Right cardiac atrium (tissue), 5 donors: Measurements from ENCODE around the gene NCAM1. TPM values are rescaled to one million over a fixed set of nuclear protein-coding genes. Genes with fewer than 3 reads are reported as not detected.

ENCODE experiments used
- ATAC-seq, 2 donors: fragments of 200-7000 bp; cut with Tn5 transposase; one replicate each; pipeline versions ENCODE4 v1.8.0 to v1.9.1; 2020; ENCODE audit warnings: moderate library complexity in 2 of 2, mild to moderate bottlenecking in 1 of 2
- DNase-seq, 3 donors: peaks; one replicate each; pipeline ENCODE4 v3.0.0-alpha.2; 2020
- H3K27ac ChIP-seq: one replicate; pipeline ENCODE4 v1.5.1; 2013; ENCODE audit warnings: mild to moderate bottlenecking, low read length, control low read depth, moderate library complexity
- H3K27me3 ChIP-seq: one replicate; pipeline ENCODE4 v1.6.1; 2013; ENCODE audit not compliant: control insufficient read depth, insufficient read depth
- H3K4me1 ChIP-seq: one replicate; pipeline ENCODE4 v1.6.1; 2013; ENCODE audit warnings: low read length; ENCODE audit not compliant: control insufficient read depth, insufficient read depth
- H3K4me3 ChIP-seq: one replicate; pipeline ENCODE4 v1.5.1; 2013; ENCODE audit warnings: low read length, control low read depth
- H3K9me3 ChIP-seq: one replicate; pipeline ENCODE4 v1.6.1; 2013; ENCODE audit warnings: low read length; ENCODE audit not compliant: control insufficient read depth
- WGBS: extraction: QIAGEN DNeasy Blood & Tissue Kit; methylation state at CpG from one replicate; pipeline ENCODE4 v1.1.7; 2013; 5-methylcytosine and 5-hydroxymethylcytosine counted together
- intact Hi-C, 4 donors: fragments of 100-400 bp; cut with DNase I; formaldehyde crosslinking; loops; one replicate each; pipeline versions ENCODE4 v1.11.0 to v1.14.0; 2022 to 2023
- polyA plus RNA-seq: library from polyadenylated mRNA; stranded (reverse); fragments of 200-250 nt; gene quantifications from one replicate; pipeline ENCODE4 v1.2.3, GENCODE V29; 2013
- total RNA-seq, 4 donors: library from RNA; stranded (reverse); fragmentation: NEBNext Ultra II Directional; extraction: Animal tissue kit (Norgen Biotek cat#: 25700); gene quantifications; one replicate each; pipeline ENCODE4 v1.2.1, GENCODE V29; 2021
- donor health status: healthy with polysubstance abuse.
- donor health status: DM: no; HTN: yes; CAD: no.
- donor health status: DM: no; HTN: no; CAD: no.
- donor health status: DM: no; HTN: yes; CAD: no; lungs with severe emphysema.
- donor health status: DM: yes; HTN: yes; CAD: no.

NCAM1 gene
- total and polyA plus RNA-seq, 5 donors = 87.9 to 303 (median 222) TPM

DNA sequence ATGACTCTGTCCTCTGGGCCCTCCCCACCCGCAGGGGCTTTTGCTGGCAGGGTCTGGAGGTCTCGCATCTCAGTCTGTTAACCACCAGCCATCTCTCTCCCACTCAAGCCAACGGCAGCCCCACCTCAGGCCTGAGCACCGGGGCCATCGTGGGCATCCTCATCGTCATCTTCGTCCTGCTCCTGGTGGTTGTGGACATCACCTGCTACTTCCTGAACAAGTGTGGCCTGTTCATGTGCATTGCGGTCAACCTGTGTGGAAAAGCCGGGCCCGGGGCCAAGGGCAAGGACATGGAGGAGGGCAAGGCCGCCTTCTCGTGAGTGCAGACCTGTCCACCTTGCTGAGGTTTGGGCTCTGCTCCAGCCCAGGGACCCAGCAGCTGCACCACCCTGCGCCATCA lies 308.9 kb downstream of the NCAM1 start:
- intact Hi-C loops = no loop called here
- Histone ChIP-seq H3K9me3 (no peaks in the 10 kb centered on the region), H3K27ac (no peak overlapping the region), H3K4me1 (no peaks in the 10 kb centered on the region), H3K27me3 (no peaks in the 10 kb centered on the region), H3K4me3 (no peak overlapping the region)
- ATAC-seq = no peak
- WGBS = 95% methylated on average over 13 of the region's 13 CpGs
- DNase-seq = no peak

DNA sequence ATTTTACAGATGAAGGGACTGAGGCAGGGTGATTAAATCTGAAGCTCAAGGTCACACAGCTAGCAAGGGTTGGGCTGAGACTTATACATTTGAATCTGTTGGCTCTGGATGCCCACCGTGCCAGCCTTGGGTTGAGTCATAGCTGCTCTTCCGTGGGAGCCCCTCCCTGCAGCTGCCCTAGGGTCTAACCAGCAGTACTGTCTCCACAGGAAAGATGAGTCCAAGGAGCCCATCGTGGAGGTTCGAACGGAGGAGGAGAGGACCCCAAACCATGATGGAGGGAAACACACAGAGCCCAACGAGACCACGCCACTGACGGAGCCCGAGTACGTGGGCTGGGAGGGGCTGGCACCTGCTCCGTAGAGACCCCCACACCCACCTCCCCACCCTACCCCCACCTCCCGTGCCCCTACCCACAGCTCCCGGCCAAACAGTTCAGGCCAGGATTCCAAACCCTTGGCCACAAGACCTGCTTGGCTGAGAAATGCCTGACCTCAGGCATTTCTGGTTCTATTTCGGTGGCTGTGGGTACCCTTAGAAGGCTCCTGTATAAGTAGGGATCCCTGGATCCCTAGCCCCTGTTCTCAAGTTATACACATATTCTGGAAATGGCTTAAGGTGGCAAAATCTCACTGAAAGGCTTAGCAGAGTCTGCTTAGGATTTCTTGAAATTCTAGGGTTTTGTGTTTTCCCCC lies 310.5 kb downstream of the NCAM1 start:
- Histone ChIP-seq H3K27ac (no peak overlapping the region), H3K9me3 (no peaks in the 10 kb centered on the region), H3K4me1 (no peaks in the 10 kb centered on the region), H3K27me3 (no peaks in the 10 kb centered on the region), H3K4me3 (no peak overlapping the region)
- ATAC-seq (no peak), DNase-seq (no peak)
- WGBS = 91% methylated on average over 14 of the region's 14 CpGs
- intact Hi-C loops = no loop called here

DNA sequence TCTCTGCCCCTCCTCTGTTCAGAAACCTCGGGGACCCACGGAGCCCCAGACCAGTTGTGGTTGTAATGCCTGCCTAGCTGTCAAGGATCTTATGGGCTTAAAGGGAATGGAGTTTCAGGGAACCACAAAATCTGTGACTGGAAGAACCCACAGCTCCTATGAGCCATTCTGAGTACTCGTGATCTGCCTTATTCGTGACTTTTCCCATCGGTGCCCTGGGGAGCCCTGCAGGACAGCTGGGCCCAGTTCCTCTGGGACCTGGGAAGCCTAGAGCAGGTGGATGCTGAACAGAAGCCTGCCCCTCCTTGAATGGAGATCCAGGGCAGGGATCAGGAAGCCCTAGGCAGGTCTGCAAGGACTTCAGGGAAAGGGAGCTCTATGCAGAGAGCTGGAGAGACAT lies 311.1 kb downstream of the NCAM1 start:
- 70% methylated on average over 5 of the region's 5 CpGs for WGBS
- intact Hi-C loops = no loop called here
- H3K4me3 ChIP-seq = no peak overlapping the region

DNA sequence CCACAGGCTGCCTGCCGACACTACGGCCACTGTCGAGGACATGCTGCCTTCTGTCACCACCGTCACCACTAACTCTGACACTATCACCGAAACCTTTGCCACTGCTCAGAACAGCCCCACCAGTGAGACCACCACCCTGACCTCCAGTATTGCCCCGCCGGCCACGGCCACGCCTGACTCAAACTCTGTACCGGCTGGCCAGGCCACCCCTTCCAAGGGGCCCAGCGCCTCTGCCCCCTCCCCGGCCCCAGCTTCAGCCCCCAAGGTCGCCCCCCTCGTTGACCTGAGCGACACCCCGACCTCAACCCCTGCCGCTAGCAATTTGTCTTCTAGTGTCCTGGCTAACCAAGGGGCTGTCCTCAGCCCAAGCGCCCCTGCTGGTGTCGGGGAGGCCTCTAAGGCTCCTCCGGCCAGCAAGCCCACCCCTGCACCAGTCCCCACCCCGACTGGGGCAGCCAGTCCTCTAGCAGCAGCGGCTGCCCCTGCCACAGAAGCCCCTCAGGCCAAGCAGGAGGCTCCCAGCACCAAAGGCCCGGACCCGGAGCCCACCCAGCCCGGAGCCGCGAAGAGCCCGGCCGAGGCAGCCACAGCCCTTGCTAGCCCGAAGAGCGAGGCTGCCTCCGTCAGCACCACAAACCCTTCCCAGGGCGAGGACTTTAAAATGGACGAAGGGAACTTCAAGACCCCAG lies 311.9 kb downstream of the NCAM1 start:
- intact Hi-C loops = no loop called here
- H3K27ac ChIP-seq = no peak overlapping the region
- no peak overlapping the region for H3K4me3 ChIP-seq
- ATAC-seq (no peak), DNase-seq (no peak)
- H3K27me3 ChIP-seq = no peaks in the 10 kb centered on the region
- WGBS = 83% methylated on average over 34 of the region's 34 CpGs
- no peaks in the 10 kb centered on the region for H3K4me1 ChIP-seq
- H3K9me3 ChIP-seq = no peaks in the 10 kb centered on the region

More for the DNA sequence above, 311.1 kb downstream of the NCAM1 start:
- H3K9me3 ChIP-seq = no peaks in the 10 kb centered on the region
- no peaks in the 10 kb centered on the region for H3K4me1 ChIP-seq
- no peak overlapping the region for H3K27ac ChIP-seq
- ATAC-seq (no peak), DNase-seq (no peak)
- H3K27me3 ChIP-seq = no peaks in the 10 kb centered on the region

DNA sequence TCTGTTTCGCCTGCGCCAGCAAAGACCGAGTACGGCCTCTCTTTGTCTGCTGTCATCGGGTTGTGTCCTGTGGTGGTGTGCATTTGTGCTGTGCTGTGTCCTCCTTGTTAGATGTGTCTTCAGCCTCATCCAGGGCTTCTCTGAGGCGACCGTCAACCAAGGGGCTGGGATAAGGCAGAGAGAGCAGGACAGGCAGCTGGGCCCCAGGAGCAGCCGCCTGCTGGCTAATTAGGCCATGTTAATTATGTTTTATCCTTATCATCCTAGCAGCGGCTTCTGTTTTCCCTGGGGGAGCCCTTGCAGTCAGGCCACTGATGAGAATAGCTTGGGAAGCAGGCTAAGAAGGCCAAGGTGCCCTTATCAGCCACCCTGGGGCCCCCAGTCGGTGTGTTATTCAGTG lies 312.5 kb downstream of the NCAM1 start:
- 76% methylated on average over 10 of the region's 10 CpGs for WGBS
- intact Hi-C loops = no loop called here
- DNase-seq (no peak), ATAC-seq (no peak)
- H3K9me3 ChIP-seq = no peaks in the 10 kb centered on the region
- H3K4me1 ChIP-seq = no peaks in the 10 kb centered on the region
- H3K27ac ChIP-seq = no peak overlapping the region
- H3K27me3 ChIP-seq = no peaks in the 10 kb centered on the region
- H3K4me3 ChIP-seq = no peak overlapping the region

DNA sequence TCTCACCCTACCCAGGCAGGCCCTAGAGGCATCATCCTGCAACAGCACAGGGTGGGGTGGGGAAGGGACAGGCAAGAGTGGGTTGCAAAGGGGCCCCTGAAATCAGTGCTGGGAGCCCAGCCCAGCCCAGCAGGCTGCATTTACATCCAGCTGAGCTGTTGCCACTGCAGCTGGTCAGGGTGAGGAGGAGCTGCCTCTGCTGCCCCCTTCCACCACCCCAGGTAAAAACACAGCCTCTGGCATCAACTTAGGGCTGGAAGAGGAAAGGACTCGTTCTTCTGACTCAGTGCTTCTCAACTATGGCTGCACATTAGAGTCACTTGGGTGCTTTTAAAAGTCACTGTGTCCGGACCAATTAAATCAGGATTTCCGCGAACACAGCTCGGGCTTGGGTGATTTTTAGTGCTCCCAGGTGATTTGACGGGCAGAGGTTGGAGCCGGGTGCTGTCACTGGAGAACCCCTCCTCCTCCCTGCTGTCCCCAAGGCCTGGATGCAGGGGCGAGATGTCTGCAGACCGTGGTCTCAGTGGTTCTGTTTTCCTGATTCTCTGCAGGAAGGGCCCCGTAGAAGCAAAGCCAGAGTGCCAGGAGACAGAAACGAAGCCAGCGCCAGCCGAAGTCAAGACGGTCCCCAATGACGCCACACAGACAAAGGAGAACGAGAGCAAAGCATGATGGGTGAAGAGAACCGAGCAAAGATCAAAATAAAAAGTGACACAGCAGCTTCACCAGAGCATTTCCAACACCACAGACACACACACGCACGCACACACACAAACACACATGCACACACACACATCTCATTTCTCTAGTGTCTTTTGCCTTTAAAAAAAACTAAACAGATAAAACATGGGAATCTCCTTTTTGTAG lies 313.7 kb downstream of the NCAM1 start:
- no peak overlapping the region for H3K4me3 ChIP-seq
- intact Hi-C loops = no loop called here
- no peaks in the 10 kb centered on the region for H3K9me3 ChIP-seq
- H3K27me3 ChIP-seq = no peaks in the 10 kb centered on the region
- no peak for DNase-seq
- no peaks in the 10 kb centered on the region for H3K4me1 ChIP-seq
- peak in 1 of 2 donors; percentile 14 for ATAC-seq
- 86% methylated on average over 19 of the region's 19 CpGs for WGBS
- no peak overlapping the region for H3K27ac ChIP-seq

DNA sequence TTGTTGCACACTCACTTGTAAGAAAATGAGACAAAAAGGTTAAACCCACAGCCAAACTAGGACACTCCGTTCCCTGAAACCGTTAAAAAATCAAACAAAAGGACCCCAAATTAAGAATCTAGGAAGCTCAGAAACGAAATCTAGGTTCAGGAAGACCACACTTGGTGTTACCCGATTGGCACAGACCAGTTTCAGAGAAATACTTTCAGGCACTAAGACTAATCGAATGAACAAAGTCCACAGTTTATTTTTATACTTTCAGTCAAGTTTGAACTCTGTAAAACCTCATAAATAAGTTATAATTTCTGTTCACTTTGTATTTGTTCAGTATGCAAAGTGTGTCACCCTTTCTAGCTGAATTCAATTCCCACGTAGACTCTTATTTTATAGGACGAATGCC lies 314.4 kb downstream of the NCAM1 start:
- no peaks in the 10 kb centered on the region for H3K4me1 ChIP-seq
- ATAC-seq = no peak
- no peaks in the 10 kb centered on the region for H3K27me3 ChIP-seq
- 82% methylated on average over 7 of the region's 7 CpGs for WGBS
- H3K27ac ChIP-seq = no peak overlapping the region
- no peak overlapping the region for H3K4me3 ChIP-seq
- intact Hi-C loops = no loop called here
- H3K9me3 ChIP-seq = no peaks in the 10 kb centered on the region
- no peak for DNase-seq

DNA sequence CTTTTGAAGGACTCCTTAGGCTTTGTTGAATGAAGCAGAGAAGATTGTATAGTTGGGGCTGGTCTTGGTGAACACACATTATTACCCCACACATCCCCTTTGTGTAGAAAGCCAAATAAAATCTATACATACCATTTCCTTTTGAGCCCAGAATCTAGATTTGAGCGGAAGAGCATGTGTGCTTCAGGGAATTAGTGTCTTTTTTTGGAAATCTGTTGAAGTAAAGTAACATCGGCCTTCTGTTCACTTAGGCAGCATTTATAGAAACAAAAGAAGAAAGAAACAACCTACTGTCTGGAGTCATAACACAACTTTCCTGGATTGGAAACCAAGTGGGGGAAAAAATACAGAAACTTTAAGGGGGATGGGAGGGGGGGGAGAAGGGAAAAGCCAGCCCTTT lies 315.2 kb downstream of the NCAM1 start:
- Histone ChIP-seq H3K27ac (no peak overlapping the region), H3K4me3 (no peak overlapping the region), H3K9me3 (no peaks in the 10 kb centered on the region), H3K4me1 (no peaks in the 10 kb centered on the region), H3K27me3 (no peaks in the 10 kb centered on the region)
- no peak for DNase-seq
- intact Hi-C loops = no loop called here
- no peak for ATAC-seq
- WGBS = 70% methylated on average over 2 of the region's 2 CpGs

DNA sequence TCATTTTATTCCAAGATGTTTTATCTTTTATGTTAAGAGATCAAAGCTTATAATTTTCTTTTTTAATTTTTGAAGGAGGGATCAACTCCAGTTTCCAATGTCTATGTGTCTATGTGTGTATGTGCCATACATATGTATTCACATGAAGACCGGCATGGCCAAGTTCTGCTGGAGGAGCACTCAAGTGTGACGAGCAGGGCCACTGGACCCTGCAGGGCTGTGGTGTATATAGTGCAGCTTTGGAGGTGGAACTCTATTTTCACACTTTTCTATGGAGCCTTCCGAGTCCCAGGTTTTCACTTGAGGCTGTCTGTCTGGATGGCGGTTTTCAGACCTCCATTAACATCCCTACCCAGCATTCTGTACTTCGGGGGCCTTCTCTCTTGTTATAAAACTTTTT lies 316.7 kb downstream of the NCAM1 start:
- WGBS = 95% methylated on average over 5 of the region's 5 CpGs
- Histone ChIP-seq H3K9me3 (no peaks in the 10 kb centered on the region), H3K4me1 (no peaks in the 10 kb centered on the region), H3K27me3 (no peaks in the 10 kb centered on the region), H3K27ac (no peak overlapping the region), H3K4me3 (no peak overlapping the region)
- ATAC-seq (no peak), DNase-seq (no peak)
- intact Hi-C loops = no loop called here

DNA sequence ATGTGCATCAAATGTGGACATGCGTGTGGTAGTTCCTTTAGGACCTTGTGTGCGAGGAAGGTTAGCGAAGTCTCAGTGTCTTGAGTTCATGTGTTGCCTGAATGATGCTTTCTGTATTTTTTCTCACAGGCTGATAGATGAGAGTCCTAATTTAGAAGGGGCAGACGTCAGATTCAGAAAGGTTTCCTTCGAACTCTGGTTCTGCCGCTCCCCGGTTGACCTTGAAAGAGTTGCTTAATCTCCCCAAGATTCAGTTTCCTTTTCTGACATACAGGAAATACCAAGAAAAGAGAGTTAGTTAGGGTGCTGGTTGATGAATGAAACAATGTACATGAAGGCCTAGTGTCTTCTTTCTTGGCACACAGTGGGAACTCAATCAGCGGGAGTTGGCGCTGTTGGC lies 317.3 kb downstream of the NCAM1 start:
- 77% methylated on average over 9 of the region's 9 CpGs for WGBS
- ATAC-seq = no peak
- intact Hi-C loops = no loop called here

DNA sequence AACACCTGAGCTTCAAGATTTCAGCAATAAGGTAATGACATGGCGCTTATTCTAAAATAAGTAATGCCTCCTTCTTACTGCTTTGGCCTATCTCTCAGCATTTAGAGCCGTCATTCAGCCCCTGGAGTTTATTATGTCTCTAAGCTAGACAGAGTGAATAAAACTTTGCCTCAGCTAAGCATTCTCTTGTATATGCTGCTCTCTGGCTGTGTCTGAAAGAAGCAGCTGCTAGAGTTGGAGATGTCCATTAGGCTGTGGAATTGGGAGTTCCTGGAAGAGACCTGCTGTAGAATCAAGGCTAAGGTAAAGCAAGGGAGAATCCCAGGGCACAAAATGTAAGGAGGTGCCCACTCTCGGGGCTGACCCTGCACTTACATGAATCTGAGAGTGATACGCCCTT lies 317.7 kb downstream of the NCAM1 start:
- Histone ChIP-seq H3K4me3 (no peak overlapping the region), H3K9me3 (no peaks in the 10 kb centered on the region), H3K27ac (no peak overlapping the region), H3K27me3 (no peaks in the 10 kb centered on the region), H3K4me1 (no peaks in the 10 kb centered on the region)
- intact Hi-C loops = no loop called here
- DNase-seq (no peak), ATAC-seq (peak; percentile 43 to 69)
- WGBS = 58% methylated on average over 4 of the region's 4 CpGs

More for the DNA sequence above, 317.3 kb downstream of the NCAM1 start:
- H3K27me3 ChIP-seq = no peaks in the 10 kb centered on the region
- H3K4me3 ChIP-seq = no peak overlapping the region
- no peaks in the 10 kb centered on the region for H3K4me1 ChIP-seq
- DNase-seq = no peak
- no peak overlapping the region for H3K27ac ChIP-seq
- no peaks in the 10 kb centered on the region for H3K9me3 ChIP-seq
